Right lobe of liver (tissue), 6 donors: Measurements from ENCODE around the gene NFIA. TPM values are rescaled to one million over a fixed set of nuclear protein-coding genes. Genes with fewer than 3 reads are reported as not detected.

Experiments
- ATAC-seq, 4 donors: fragments of 200-7000 bp; cut with Tn5 transposase; one replicate each; pipeline ENCODE4 v1.9.1; 2020; ENCODE audit warnings: mild to moderate bottlenecking in 4 of 4, moderate library complexity in 4 of 4
- DNase-seq, 3 donors: peaks; one replicate each; pipeline ENCODE4 v3.0.0-alpha.2; 2020
- H3K27ac ChIP-seq, 3 donors: fragments of 200-600 bp; one replicate each; pipeline ENCODE4 v1.8.0; 2022
- H3K27me3 ChIP-seq, 2 donors: fragments of 200-600 bp; one replicate each; pipeline ENCODE4 v1.8.0; 2022
- H3K36me3 ChIP-seq, 4 donors: fragments of 200-600 bp; sonication (generic) in 1 of 4; one replicate each; pipeline versions ENCODE4 v1.5.1 to v1.8.0; 2017 to 2022; ENCODE audit warnings: control low read depth in 1 of 4
- H3K4me1 ChIP-seq, 4 donors: fragments of 200-600 bp; sonication (generic) in 1 of 4; one replicate each; pipeline versions ENCODE4 v1.5.1 to v1.8.0; 2017 to 2022; ENCODE audit warnings: control low read depth in 1 of 4
- H3K4me3 ChIP-seq, 3 donors: fragments of 200-600 bp; one replicate each; pipeline ENCODE4 v1.8.0; 2022
- H3K9me3 ChIP-seq, 4 donors: fragments of 200-600 bp; sonication (generic) in 1 of 4; one replicate each; pipeline versions ENCODE4 v1.5.1 to v1.8.0; 2017 to 2022; ENCODE audit warnings: control low read depth in 1 of 4
- CTCF ChIP-seq, 4 donors: fragments of 200-600 bp in 3 of 4; fragments of 450-650 bp in 1 of 4; IDR thresholded peaks; one replicate each; pipeline versions ENCODE4 v1.5.1 to v1.8.0; 2016 to 2022; ENCODE audit warnings: antibody characterized with exemption in 4 of 4, mild to moderate bottlenecking in 2 of 4
- POLR2A ChIP-seq: fragments of 450-650 bp; IDR thresholded peaks from one replicate; pipeline ENCODE4 v1.6.1; 2017; ENCODE audit warnings: antibody characterized with exemption, mild to moderate bottlenecking
- WGBS: methylation state at CpG from one replicate; pipeline ENCODE4 v1.1.6; 2018; ENCODE audit warnings: low coverage, low lambda C conversion rate; ENCODE audit not compliant: insufficient coverage; ENCODE audit errors: missing lambda C conversion rate; 5-methylcytosine and 5-hydroxymethylcytosine counted together
- intact Hi-C, 2 donors: fragments of 100-400 bp; cut with DNase I; formaldehyde crosslinking; loops; one replicate each; pipeline versions ENCODE4 v1.11.2 to v1.14.1; 2022
- total RNA-seq, 6 experiments: library from RNA; depleted of rRNA in 2 of 6; stranded (reverse); fragments of >200 nt in 2 of 6; fragmentation: NEBNext Ultra II Directional in 3 of 6; extraction: Animal tissue kit (Norgen Biotek cat#: 25700) in 3 of 6; gene quantifications; one replicate each; pipeline versions ENCODE4 v1.1.0 to v1.2.4, GENCODE V29; 2016 to 2023
- donor health status: DM: no; HTN: yes; CAD: no.
- donor health status: DM: no; HTN: no; CAD: no.
- donor health status: DM: no; HTN: no; CAD: no.
- donor health status: DM: no; HTN: yes; CAD: no.
- donor health status: DM: no; HTN: yes; CAD: no.

Gene NFIA
- total RNA-seq, 6 experiments from 2014 or later, result 36.7 to 97.2 (median 57.9) TPM

GRCh38 chr1:61208172-61208571 lies 125.8 kb downstream of the NFIA start:
- no peaks in the 10 kb centered on the region for H3K36me3 ChIP-seq
- H3K9me3 ChIP-seq, result no peaks in the 10 kb centered on the region
- TF ChIP-seq POLR2A, result no peak
- TF ChIP-seq CTCF (IDR thresholded peaks at IDR 0.05), result no peak
- H3K27me3 ChIP-seq, result no peaks in the 10 kb centered on the region
- no peak overlapping the region for H3K4me3 ChIP-seq
- peaks cover 0 to 32% (median 5%) of the 10 kb centered on the region in 4 donors for H3K4me1 ChIP-seq
- no peak overlapping the region for H3K27ac ChIP-seq
- ATAC-seq (peak in 1 of 4 donors; percentile 9), DNase-seq (no peak)
- intact Hi-C loops, result no loop called here

- no peaks in the 10 kb centered on the region for H3K9me3 ChIP-seq
- 66% methylated on average over 2 of the region's 2 CpGs for WGBS
- no peaks in the 10 kb centered on the region for H3K36me3 ChIP-seq
- DNase-seq (no peak), ATAC-seq (no peak)
- no peak overlapping the region for H3K4me3 ChIP-seq
- intact Hi-C loops, result no loop called here
- peaks cover 0 to 33% (median 4%) of the 10 kb centered on the region in 4 donors for H3K4me1 ChIP-seq
- no peak for TF ChIP-seq POLR2A
- no peak for TF ChIP-seq CTCF (IDR thresholded peaks at IDR 0.05)
- no peaks in the 10 kb centered on the region for H3K27me3 ChIP-seq
- no peak overlapping the region for H3K27ac ChIP-seq
These were observed 126.5 kb downstream of the NFIA start for GRCh38 chr1:61208831-61209230.

- TF ChIP-seq POLR2A, result no peak
- peak in 3 of 4 donors; percentile 11 to 36 (median 19) for TF ChIP-seq CTCF (IDR thresholded peaks at IDR 0.05)
- WGBS, result 85% methylated on average over 3 of the region's 3 CpGs
- intact Hi-C loops, result no loop called here
- DNase-seq (no peak), ATAC-seq (peak in 3 of 4 donors; percentile 13 to 31 (median 29))
- peaks cover 0 to 41% (median 12%) of the 10 kb centered on the region in 4 donors for H3K4me1 ChIP-seq
- H3K4me3 ChIP-seq, result no peak overlapping the region
- H3K27me3 ChIP-seq, result no peaks in the 10 kb centered on the region
- no peaks in the 10 kb centered on the region for H3K9me3 ChIP-seq
- H3K27ac ChIP-seq, result peak overlapping the region in 1 of 3 donors; percentile 10
- H3K36me3 ChIP-seq, result no peaks in the 10 kb centered on the region
These were observed 128.2 kb downstream of the NFIA start for GRCh38 chr1:61210435-61211154.

- Histone ChIP-seq H3K4me1 (peaks cover 0 to 46% (median 18%) of the 10 kb centered on the region in 4 donors), H3K4me3 (no peak overlapping the region), H3K9me3 (no peaks in the 10 kb centered on the region), H3K27ac (peak overlapping the region; percentile 65 to 86 (median 76)), H3K27me3 (no peaks in the 10 kb centered on the region), H3K36me3 (no peaks in the 10 kb centered on the region)
- 35% methylated on average over 11 of the region's 12 CpGs for WGBS
- TF ChIP-seq CTCF (IDR thresholded peaks at IDR 0.05) (peak in 1 of 4 donors; percentile 20), POLR2A (peak; percentile 70)
- DNase-seq, result peak; percentile 82 to 92 (median 92)
- peak; percentile 78 to 94 (median 86) for ATAC-seq
- intact Hi-C loops, result no loop called here
These were observed 131.1 kb downstream of the NFIA start for GRCh38 chr1:61213245-61214011.
